AG04449 (cell line): ENCODE results near the gene C11orf91.

ENCODE experiments used
- CTCF ChIA-PET: fragments of 350-600 bp; formaldehyde crosslinking; extraction: SDS; loops from one replicate; lab custom pipeline; 2021; ENCODE audit warnings: antibody characterized with exemption; lab: Yijun Ruan, JAX
- POLR2A ChIA-PET: fragments of 400-600, 350-600 bp; formaldehyde crosslinking; extraction: SDS; loops from one replicate; lab custom pipeline; 2020; ENCODE audit warnings: antibody characterized with exemption, inconsistent platforms; lab: Yijun Ruan, JAX
- DNase-seq: peaks from one replicate; pipeline ENCODE4 v3.0.0-alpha.2; 2010; ENCODE audit warnings: low read depth, low spot score
- H3K4me3 ChIP-seq: 2 replicates; pipeline ENCODE4 v1.5.1; 2011; ENCODE audit warnings: low read depth, mild to moderate bottlenecking, control low read depth, low read length
- TF ChIP-seq, protein P1 (sequence below): IDR thresholded peaks from one replicate; pipeline ENCODE4 v1.5.1; 2011; ENCODE audit warnings: mild to moderate bottlenecking, moderate library complexity, low read length, control low read depth, inconsistent platforms; ENCODE audit not compliant: insufficient read depth; ENCODE audit errors: missing control alignments

The C11orf91 gene

DNA sequence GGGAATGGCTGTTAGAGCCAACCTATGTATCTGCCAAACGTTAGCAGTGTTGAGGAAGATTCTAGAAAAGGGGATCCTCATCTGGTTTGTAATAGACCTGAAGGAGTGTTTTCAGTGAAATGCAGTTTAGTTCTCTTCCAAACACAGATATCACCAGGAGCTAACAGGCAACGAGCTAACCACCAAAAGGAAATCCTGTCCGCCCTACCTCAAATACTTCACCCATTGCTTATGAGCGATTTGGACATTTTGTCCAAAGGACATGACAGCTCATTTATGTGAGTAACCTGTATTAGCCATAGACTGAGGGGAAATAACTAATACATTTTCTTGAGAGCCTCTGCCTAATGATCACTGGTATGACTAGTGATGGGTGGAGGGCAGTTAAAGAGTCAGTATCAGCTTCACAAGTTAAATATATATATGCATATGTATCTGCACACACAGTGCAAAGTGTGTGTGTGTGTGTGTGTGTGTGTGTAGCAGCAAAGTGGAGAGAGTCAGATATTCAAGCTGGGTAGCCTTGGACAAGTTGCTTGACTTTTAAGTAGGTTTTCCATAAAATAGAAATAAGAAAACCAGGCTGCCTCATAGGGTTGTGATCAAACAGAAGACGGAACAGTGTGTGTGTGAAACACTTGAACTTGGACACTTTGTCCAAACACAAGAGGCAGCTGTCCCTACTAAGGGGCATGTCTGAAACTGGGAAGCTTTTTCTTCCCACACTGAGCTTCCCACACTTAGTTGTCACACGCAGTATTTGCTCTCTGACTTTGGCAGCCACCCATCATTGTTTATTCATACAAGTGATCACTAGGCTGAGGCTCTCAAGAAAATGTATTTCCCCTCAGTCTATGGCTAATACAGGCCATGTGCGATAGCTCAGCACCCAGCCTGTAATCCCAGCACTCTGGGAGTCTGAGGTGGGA lies 940 bp upstream of the C11orf91 start:
- no peak for DNase-seq
- CTCF ChIA-PET: interaction anchor here (0.9 to 4.7 kb wide), 9 partner anchors 9 to 128 kb away, joined by 3 to 37 read pairs (median 6); no protein-coding TSS in a partner anchor
- POLR2A ChIA-PET: interaction anchor here (1.2 to 3.4 kb wide), 4 partner anchors 10 to 170 kb away, joined by 3 to 31 read pairs (median 8); partner anchors contain the start of gene CD59
- TF ChIP-seq, protein P1, sequence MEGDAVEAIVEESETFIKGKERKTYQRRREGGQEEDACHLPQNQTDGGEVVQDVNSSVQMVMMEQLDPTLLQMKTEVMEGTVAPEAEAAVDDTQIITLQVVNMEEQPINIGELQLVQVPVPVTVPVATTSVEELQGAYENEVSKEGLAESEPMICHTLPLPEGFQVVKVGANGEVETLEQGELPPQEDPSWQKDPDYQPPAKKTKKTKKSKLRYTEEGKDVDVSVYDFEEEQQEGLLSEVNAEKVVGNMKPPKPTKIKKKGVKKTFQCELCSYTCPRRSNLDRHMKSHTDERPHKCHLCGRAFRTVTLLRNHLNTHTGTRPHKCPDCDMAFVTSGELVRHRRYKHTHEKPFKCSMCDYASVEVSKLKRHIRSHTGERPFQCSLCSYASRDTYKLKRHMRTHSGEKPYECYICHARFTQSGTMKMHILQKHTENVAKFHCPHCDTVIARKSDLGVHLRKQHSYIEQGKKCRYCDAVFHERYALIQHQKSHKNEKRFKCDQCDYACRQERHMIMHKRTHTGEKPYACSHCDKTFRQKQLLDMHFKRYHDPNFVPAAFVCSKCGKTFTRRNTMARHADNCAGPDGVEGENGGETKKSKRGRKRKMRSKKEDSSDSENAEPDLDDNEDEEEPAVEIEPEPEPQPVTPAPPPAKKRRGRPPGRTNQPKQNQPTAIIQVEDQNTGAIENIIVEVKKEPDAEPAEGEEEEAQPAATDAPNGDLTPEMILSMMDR: no peak
- peak overlapping the region; percentile 54 for H3K4me3 ChIP-seq

DNA sequence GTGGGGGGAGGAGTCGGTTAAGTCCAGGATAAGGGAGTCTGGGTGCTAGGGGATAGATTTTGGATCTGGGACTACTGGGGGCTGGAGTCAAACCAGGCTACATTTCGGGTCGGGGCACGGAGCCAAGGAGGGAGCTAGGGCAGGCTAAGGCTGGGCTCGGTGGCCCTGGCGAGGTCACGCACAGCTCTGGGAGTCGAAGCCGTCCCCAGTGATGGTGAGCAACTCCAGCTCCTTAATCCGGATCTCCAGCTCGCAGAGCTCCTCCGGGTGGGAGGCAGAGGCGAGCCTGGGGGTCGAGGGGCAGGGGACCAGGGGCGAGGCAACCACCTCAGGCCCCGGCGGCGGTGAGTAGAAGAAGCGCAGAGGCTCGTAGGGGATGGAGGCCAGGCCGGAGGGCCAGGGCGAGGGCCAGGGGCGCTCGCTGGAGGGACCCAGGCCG lies 544 bp downstream of the C11orf91 start:
- ChIA-PET POLR2A (interaction anchor here (1.1 to 3.4 kb wide), 4 partner anchors 9 to 43 kb away, joined by 3 to 31 read pairs (median 8); partner anchors contain the start of gene CD59), CTCF (interaction anchor here (1.5 to 4.6 kb wide), 3 partner anchors 16 to 129 kb away, joined by 4 to 37 read pairs (median 14); no protein-coding TSS in a partner anchor)
- TF ChIP-seq, protein P1: no peak
- DNase-seq: no peak
- H3K4me3 ChIP-seq: peak overlapping the region; percentile 67

DNA sequence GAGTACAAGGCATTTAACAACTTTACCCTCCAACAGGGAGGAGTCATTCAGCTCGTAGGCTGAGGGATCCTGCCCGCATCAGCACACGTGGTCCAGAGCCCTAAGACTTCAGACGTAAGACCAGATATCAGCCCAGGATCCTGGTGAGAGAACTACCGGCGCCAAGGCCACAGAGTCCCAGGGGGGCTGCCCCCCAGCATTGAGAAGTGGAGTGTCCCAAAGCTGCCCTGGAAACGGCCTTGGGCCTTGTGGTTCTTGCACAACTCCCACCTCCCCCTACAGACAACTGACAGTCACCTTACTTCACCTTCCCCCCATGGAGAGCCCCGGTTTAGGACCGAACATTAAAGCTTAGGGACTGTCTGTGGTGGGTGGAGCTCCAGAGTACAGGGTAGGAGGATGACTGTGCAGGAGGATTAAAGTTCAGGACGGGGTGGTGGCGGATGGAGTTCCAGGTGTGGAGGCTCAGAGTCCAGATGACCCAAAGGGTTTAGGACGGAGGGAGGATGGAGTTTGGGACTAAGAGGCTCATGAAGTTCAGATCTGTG lies 1.0 kb downstream of the C11orf91 start:
- CTCF ChIA-PET: interaction anchor here (3.7 to 4.6 kb wide), 2 partner anchors 17 to 44 kb away, joined by 14 to 37 read pairs; no protein-coding TSS in a partner anchor
- H3K4me3 ChIP-seq: no peak overlapping the region
- TF ChIP-seq, protein P1: no peak
- POLR2A ChIA-PET: interaction anchor here (1.1 to 3.4 kb wide), 3 partner anchors 8 to 43 kb away, joined by 3 to 31 read pairs (median 13); partner anchors contain the start of gene CD59
- no peak for DNase-seq

DNA sequence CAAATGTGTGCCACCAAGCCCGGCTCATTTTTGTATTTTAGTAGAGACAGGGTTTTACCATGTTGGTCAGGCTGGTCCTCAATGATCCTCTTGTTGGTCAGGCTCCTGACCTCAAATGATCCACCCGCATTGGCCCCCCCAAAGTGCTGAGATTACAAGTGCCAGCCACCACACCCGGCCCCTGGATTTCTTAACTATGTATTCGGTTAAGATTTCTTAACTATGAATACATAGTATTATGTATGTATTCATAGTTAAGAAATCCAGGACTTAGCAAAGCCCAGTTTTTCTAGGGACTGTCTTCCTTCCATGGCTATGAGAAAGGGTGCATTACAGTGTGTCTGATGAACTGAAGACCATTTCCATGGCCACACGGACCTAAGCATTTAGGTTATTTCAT lies 1.7 kb downstream of the C11orf91 start:
- TF ChIP-seq, protein P1: no peak
- no peak for DNase-seq
- ChIA-PET POLR2A (interaction anchor here (3.4 kb wide), 1 partner anchor 8 kb away, joined by 31 read pairs; no protein-coding TSS in a partner anchor), CTCF (interaction anchor here (4.6 kb wide), 1 partner anchor 45 kb away, joined by 37 read pairs; no protein-coding TSS in a partner anchor)
- no peak overlapping the region for H3K4me3 ChIP-seq

DNA sequence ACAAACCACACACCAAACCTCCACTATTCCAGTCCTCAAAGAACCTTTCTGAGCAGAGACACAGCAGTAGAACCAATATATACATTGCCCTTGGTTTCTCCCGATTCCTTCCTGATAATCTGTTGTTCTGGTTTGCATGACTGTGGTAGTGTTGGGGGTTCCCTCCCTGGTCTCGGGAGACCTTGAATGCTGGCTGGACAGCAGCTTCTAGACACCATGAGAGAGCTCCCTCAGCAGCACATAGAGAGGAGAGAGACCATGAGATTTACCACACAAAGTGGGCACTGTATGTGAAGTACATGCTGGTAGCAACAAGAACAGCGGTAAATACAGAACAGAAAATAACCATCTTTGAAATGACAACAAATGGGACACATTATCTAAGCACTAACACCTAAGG lies 2.6 kb downstream of the C11orf91 start:
- ChIA-PET CTCF (no interaction called here), POLR2A (interaction anchor here (0.7 kb wide), 1 partner anchor 17 kb away, joined by 3 read pairs; no protein-coding TSS in a partner anchor)
- TF ChIP-seq, protein P1: no peak
- H3K4me3 ChIP-seq: no peak overlapping the region
- no peak for DNase-seq
